ENCODE results near the gene CACNA1C.

Gene CACNA1C

GRCh38 chr12:2575245-2575644 is 522.5 kb downstream of the CACNA1C start:
- DNase-seq = no peak

GRCh38 chr12:2578211-2578610 is 525.4 kb downstream of the CACNA1C start:
- DNase-seq = no peak

DNA sequence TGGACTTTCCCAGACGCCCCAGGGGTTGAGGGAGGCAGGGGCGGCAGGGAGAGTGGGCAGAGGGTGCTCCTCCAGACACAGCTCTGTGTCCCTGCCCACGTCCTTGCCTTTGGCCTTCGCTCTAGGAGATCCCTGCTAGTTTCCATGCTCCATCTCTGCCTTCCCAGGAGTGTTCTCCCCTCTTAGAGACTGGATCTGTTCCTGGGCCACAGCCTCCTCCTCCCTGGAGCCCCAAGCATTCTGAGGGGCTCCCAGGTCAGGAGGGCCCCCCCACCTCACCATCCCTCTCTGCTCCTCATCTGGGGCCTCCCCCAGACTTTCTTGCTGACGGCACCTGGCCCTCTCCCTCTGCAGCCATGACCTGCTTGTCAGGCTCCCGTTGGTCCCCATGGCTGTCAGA is 526.0 kb downstream of the CACNA1C start:
- no peak for DNase-seq

- DNase-seq = no peak
Measured at GRCh38 chr12:2580821-2581220, 528.0 kb downstream of the CACNA1C start.

- DNase-seq = no peak
Measured at GRCh38 chr12:2581293-2582045, 528.7 kb downstream of the CACNA1C start.

- no peak for DNase-seq
Measured at GRCh38 chr12:2582631-2583030, 529.8 kb downstream of the CACNA1C start.

DNA sequence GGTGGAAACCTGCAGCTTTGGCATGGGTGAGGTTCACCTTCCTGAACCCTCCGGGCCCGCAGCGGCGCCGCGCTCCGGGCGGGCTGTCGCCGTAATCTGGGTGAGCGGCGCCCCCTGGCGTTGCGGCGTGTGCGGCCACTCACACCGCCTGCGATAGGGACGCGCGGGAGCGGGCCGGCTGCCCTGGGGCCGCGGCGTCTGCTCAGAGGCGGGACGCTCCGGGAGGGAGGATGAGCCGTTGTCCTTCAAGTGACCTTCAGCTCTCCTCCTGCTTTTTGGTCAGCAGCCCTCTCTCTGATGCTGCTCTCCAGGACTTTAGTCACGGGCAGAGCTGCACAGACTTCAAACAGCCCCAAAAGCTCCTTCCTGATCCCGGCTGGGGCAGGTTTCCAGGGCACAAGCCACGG is 530.3 kb downstream of the CACNA1C start:
- DNase-seq = no peak

DNA sequence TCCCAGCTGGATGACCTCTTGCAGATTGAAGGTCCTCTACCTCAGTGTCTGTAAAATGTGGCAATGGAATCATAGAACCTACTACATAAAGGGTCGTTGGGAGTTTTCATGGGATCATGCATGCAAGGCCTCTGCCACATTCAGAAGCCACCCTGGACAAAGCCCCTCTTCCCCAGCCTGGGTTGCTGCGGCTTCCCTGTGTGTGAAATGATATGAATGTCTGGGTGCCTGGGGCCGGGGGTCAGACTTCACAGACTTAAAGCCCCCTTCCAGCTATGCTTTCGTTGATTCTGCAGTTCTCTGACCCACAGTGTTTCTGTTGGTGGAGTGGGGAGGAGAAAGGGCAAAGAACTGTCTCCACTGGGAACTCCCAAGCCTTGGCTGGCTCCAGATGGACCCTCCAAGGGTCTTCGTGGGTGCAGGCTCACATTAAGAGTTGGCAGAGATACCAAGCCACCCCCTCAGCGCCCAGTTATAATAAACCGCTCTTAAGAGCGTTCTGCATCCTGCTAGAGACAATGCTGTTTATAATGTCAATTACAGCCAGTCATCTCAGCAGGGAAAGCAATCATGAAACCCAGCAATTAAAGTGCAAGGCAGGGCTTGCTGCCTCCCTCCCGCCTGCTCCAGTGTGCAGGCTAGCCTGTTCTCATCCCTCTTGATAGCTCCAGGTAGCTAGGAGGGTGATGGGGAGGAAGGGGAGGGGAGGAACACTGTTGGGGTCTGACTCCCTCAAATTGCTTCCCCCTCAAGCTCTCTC is 531.0 kb downstream of the CACNA1C start:
- peak; percentile 79 for DNase-seq

- DNase-seq = no peak
Measured at GRCh38 chr12:2586156-2587038, 533.6 kb downstream of the CACNA1C start.

DNA sequence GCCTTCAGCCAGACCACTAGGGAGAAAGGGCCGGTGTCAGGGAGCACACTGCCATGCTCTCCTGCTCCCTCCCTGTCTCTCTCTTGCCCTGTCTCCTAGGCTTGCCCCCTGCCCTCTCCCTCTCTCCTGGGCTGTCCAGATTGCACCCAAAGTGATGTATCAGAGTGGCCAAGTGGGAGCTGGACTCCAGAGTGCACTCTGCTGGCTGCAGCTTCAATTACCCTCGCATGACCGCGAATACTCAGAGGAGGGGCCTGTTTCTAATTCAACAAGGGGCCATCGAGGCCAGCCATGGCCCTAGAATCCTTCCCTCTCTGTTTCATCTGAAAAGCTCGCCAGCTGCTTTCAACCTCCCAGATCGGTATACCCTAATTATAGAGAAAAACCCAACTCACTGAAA is 535.6 kb downstream of the CACNA1C start:
- DNase-seq = no peak

- DNase-seq = no peak
Measured at GRCh38 chr12:2589381-2589780, 536.6 kb downstream of the CACNA1C start.

- no peak for DNase-seq
Measured at GRCh38 chr12:2593045-2593444, 540.3 kb downstream of the CACNA1C start.

DNA sequence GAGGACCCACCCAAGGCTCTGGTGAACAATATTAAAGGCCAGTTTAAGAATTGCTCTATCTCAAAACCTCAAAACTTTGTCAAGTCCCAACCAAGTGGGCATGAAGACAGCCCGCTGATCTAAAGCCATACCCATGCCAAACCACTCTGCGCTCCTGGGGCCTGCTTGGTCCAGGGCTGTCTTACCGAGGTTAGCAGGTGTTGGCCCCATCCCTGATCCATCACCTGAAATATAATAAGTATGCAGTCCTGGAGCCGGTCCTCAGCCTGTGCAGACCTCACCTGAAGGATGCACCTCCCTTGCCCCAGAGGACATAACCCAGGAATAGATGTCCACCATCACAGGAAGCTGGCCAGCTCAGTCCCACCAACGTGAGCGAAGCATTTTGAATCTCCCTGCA is 543.7 kb downstream of the CACNA1C start:
- no peak for DNase-seq

GRCh38 chr12:2605301-2605700 is 552.5 kb downstream of the CACNA1C start:
- DNase-seq = no peak

DNA sequence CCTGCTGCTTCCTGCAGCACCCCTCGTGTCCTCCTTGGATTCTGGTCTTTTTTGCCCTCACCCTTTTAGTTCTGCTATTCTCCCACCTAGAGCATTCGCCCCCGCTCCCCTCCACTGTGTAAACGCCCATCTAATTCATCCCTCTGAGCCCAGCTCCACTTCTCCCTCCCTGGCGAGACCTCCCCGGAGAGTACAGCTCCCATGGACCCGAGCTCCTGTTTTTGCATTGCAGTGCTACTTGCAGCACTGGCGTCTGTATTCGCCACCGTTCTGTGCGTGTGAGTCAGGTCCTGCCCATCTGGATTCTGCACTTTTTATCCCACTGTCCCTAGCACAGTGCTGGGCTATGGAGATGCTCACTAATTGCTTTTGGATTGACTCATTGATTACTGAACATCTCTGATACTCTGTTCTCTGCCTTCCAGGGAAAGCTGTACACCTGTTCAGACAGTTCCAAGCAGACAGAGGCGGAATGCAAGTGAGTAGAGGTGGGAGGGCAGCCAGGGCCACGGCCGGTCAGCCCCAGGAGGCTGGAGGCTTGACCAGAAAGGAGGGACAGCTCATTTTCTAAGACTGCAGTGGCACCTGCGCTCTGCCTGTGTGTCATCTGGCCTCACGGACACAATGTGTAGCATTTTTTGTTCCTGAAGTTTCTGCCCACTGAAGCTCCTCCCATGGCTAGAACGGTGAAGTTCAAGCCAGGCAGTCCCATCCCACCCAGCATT is 553.6 kb downstream of the CACNA1C start:
- no peak for DNase-seq

- DNase-seq = no peak
Measured at GRCh38 chr12:2607881-2608607, 555.3 kb downstream of the CACNA1C start.

DNA sequence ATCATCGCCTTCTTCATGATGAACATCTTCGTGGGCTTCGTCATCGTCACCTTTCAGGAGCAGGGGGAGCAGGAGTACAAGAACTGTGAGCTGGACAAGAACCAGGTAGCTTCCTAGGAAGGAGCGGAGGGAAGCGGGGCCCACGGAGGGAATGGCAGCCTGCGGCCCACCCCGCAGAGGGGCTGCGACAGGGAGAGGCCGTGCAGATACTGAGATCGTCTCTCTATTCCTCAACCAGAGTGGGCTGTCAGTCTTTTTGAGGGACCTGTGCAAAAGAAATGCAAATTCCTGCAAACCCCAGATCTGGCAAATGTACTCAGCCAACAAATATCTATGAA is 555.8 kb downstream of the CACNA1C start:
- no peak for DNase-seq

GRCh38 chr12:2609020-2609419 is 556.2 kb downstream of the CACNA1C start:
- DNase-seq = no peak

- no peak for DNase-seq
Measured at GRCh38 chr12:2610358-2610757, 557.6 kb downstream of the CACNA1C start.

- no peak for DNase-seq
Measured at GRCh38 chr12:2613326-2614073, 560.7 kb downstream of the CACNA1C start.

GRCh38 chr12:2614341-2614740 is 561.6 kb downstream of the CACNA1C start:
- no peak for DNase-seq
